SU-DHL-6 (cell line): ENCODE results near the gene KCTD10.

Source experiments
- H2AFZ ChIP-seq: fragments of 200-600 bp; sonication (generic); 2 replicates; pipeline ENCODE4 v1.6.1; 2014; ENCODE audit warnings: low read depth, mild to moderate bottlenecking, moderate library complexity, mixed read lengths, antibody characterized with exemption, low read length; ENCODE audit not compliant: severe bottlenecking
- H3F3A ChIP-seq: fragments of 200-600 bp; shearing (Covaris generic); 2 replicates; pipeline ENCODE4 v1.6.0; 2016; ENCODE audit warnings: antibody characterized with exemption, mild to moderate bottlenecking; ENCODE audit not compliant: insufficient read depth
- H3K27ac ChIP-seq: fragments of 200-600 bp; sonication (generic); 2 replicates; pipeline ENCODE4 v1.5.1; 2016; ENCODE audit warnings: low read depth, mild to moderate bottlenecking, low read length, moderate library complexity, mixed read lengths
- H3K27me3 ChIP-seq: fragments of 200-600 bp; sonication (generic), shearing (Covaris generic); 2 replicates; pipeline ENCODE4 v1.6.0; 2014; ENCODE audit warnings: mild to moderate bottlenecking, low read length
- H3K36me3 ChIP-seq: fragments of 200-600 bp; sonication (generic); 2 replicates; pipeline ENCODE4 v1.6.1; 2014; ENCODE audit warnings: mild to moderate bottlenecking, low read length, mixed read lengths
- H3K4me2 ChIP-seq: fragments of 300-600, 200-600 bp; shearing (Covaris generic), sonication (generic); 2 replicates; pipeline ENCODE4 v1.6.0; 2014; ENCODE audit warnings: low read length, low read depth, mild to moderate bottlenecking; ENCODE audit not compliant: poor library complexity, severe bottlenecking
- H3K4me3 ChIP-seq: fragments of 200-600 bp; sonication (generic); 2 replicates; pipeline ENCODE4 v1.5.1; 2014; ENCODE audit warnings: antibody characterized with exemption, low read length, mild to moderate bottlenecking, mixed read lengths; ENCODE audit not compliant: insufficient read depth, poor library complexity, severe bottlenecking
- H3K79me2 ChIP-seq: fragments of 200-600 bp; sonication (generic); 2 replicates; pipeline ENCODE4 v1.6.1; 2014; ENCODE audit warnings: mild to moderate bottlenecking, low read length, moderate library complexity; ENCODE audit not compliant: insufficient read depth
- H3K9ac ChIP-seq: fragments of 200-600 bp; sonication (generic); 2 replicates; pipeline ENCODE4 v1.7.0; 2014; ENCODE audit warnings: mild to moderate bottlenecking, low read length
- H3K9me2 ChIP-seq: fragments of 200-600 bp; sonication (generic); replicated peaks from 2 replicates; pipeline ENCODE4 v1.6.1; 2014; ENCODE audit warnings: low read length; ENCODE audit not compliant: insufficient read depth
- H3K9me3 ChIP-seq: fragments of 200-600 bp; sonication (generic); 2 replicates; pipeline ENCODE4 v1.6.1; 2014; ENCODE audit warnings: low read length, mixed read lengths; ENCODE audit not compliant: insufficient read depth
- H4K20me1 ChIP-seq: fragments of 200-600 bp; sonication (generic); 2 replicates; pipeline ENCODE4 v1.6.1; 2014; ENCODE audit warnings: low read depth, mild to moderate bottlenecking, antibody characterized with exemption, low read length, moderate library complexity, mixed read lengths
- EZH2phosphoT487 ChIP-seq: fragments of 200-600 bp; sonication (generic), shearing (Covaris generic); conservative IDR thresholded peaks from 2 replicates; pipeline ENCODE4 v1.6.1; 2018; ENCODE audit warnings: mild to moderate bottlenecking, antibody characterized with exemption, low read length, moderate library complexity, mixed read lengths
- TF ChIP-seq, protein P1 (sequence below): fragments of 200-600 bp; sonication (generic); IDR thresholded peaks from one replicate; pipeline ENCODE4 v1.5.1; 2017; ENCODE audit warnings: antibody characterized with exemption, mild to moderate bottlenecking, low read length, moderate library complexity; ENCODE audit not compliant: insufficient read depth, poor library complexity, severe bottlenecking

Gene KCTD10

DNA sequence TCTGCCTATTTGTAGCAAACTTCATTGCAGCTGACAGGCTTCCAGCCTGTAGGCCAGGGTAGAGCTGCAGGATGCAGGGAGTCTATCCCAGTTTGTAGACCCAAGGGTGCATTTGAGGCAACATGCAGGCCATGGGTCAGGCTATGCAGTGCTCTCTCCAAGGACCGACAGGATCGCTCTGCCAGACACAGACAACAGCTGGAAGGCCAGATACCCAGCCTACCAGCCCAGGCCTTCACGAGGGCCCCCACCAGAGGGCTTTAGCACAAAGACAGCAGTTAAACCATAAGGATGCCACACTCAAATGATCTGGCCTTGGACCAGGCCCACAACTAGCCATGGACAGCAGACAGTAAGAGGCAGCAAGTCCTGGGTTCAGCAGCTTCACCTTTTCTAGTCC, 10.3 kb downstream of the KCTD10 start:
- Histone ChIP-seq H3K4me3 (no peak overlapping the region), H3K9ac (no peak overlapping the region), H3K9me3 (no peaks in the 10 kb centered on the region), H2AFZ (no peak overlapping the region), H3K4me2 (no peak overlapping the region), H3F3A (no peaks in the 10 kb centered on the region), H3K9me2 (no peaks in the 10 kb centered on the region), H4K20me1 (no peaks in the 10 kb centered on the region), H3K27ac (no peak overlapping the region), H3K36me3 (no peaks in the 10 kb centered on the region), H3K79me2 (peaks cover 58% of the 10 kb centered on the region), H3K27me3 (no peaks in the 10 kb centered on the region)
- TF ChIP-seq, protein P1, sequence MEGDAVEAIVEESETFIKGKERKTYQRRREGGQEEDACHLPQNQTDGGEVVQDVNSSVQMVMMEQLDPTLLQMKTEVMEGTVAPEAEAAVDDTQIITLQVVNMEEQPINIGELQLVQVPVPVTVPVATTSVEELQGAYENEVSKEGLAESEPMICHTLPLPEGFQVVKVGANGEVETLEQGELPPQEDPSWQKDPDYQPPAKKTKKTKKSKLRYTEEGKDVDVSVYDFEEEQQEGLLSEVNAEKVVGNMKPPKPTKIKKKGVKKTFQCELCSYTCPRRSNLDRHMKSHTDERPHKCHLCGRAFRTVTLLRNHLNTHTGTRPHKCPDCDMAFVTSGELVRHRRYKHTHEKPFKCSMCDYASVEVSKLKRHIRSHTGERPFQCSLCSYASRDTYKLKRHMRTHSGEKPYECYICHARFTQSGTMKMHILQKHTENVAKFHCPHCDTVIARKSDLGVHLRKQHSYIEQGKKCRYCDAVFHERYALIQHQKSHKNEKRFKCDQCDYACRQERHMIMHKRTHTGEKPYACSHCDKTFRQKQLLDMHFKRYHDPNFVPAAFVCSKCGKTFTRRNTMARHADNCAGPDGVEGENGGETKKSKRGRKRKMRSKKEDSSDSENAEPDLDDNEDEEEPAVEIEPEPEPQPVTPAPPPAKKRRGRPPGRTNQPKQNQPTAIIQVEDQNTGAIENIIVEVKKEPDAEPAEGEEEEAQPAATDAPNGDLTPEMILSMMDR, result no peak
- no peak for TF ChIP-seq EZH2phosphoT487

DNA sequence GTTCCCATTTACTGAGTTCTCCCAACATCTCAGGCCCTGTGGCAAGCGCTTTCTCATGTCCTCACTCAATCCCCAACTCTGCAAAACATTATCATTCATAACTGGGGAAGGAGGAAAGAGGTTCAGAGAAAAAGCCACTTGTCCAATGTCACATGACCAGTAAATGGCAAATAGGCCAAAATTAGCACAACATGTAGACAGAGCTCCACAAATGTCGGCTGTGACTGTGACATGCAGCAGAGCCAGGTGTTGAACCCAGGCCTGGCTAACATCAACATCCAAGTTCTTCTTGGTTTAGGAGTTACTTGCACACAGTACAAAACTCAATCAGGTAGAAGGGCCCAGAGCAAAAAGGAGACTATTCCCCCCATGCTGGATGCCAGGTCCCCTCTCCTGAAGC, 10.8 kb downstream of the KCTD10 start:
- no peaks in the 10 kb centered on the region for H3K36me3 ChIP-seq
- H3K4me3 ChIP-seq, result no peak overlapping the region
- no peak overlapping the region for H3K27ac ChIP-seq
- H2AFZ ChIP-seq, result no peak overlapping the region
- no peaks in the 10 kb centered on the region for H3F3A ChIP-seq
- TF ChIP-seq, protein P1, result no peak
- TF ChIP-seq EZH2phosphoT487, result no peak
- H3K4me2 ChIP-seq, result no peak overlapping the region
- H3K27me3 ChIP-seq, result no peaks in the 10 kb centered on the region
- no peaks in the 10 kb centered on the region for H3K9me2 ChIP-seq
- H3K9me3 ChIP-seq, result no peaks in the 10 kb centered on the region
- H3K9ac ChIP-seq, result no peak overlapping the region
- H4K20me1 ChIP-seq, result no peaks in the 10 kb centered on the region
- peaks cover 56% of the 10 kb centered on the region for H3K79me2 ChIP-seq

DNA sequence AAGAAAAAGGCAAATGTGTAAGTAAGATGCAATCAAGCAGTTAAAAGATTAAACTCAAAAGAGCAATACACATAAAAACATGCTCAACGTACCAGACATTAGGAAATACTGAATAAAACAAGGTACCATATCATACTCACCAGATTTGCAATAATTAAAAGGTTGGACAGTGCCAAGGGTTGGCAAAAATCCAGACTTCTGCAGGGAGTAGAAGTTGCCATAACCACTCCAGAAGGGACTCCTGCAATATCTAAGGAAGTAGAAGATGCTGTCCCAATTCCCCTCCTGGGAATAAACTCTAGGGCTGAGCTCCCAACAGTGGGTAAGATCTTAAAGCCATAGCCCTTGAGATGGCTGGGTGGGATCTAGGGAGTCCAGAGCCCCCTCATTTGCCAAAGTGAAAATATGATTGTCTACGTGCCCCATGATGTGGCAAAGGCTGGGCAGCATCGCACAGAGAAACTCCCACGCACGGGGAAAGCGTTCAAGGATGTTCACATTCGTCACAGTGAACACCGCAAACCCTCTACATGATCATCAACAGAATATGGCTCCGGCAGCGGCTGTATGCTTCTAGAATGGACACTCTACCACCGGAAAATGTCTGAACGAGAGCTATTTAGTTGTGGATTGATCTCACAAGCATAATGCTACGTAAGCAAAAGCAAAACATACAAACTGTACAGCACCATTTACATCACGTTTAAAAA, 12.3 kb downstream of the KCTD10 start:
- Histone ChIP-seq H3K9me3 (no peaks in the 10 kb centered on the region), H3K4me3 (no peak overlapping the region), H4K20me1 (no peaks in the 10 kb centered on the region), H3K4me2 (no peak overlapping the region), H3F3A (no peaks in the 10 kb centered on the region), H3K9ac (no peak overlapping the region), H3K27me3 (no peaks in the 10 kb centered on the region), H3K27ac (no peak overlapping the region), H3K9me2 (no peaks in the 10 kb centered on the region), H3K36me3 (no peaks in the 10 kb centered on the region), H3K79me2 (peaks cover 49% of the 10 kb centered on the region), H2AFZ (no peak overlapping the region)
- TF ChIP-seq, protein P1, result no peak
- no peak for TF ChIP-seq EZH2phosphoT487
